Measurements from ENCODE around the gene HOXD9.

Gene HOXD9

DNA sequence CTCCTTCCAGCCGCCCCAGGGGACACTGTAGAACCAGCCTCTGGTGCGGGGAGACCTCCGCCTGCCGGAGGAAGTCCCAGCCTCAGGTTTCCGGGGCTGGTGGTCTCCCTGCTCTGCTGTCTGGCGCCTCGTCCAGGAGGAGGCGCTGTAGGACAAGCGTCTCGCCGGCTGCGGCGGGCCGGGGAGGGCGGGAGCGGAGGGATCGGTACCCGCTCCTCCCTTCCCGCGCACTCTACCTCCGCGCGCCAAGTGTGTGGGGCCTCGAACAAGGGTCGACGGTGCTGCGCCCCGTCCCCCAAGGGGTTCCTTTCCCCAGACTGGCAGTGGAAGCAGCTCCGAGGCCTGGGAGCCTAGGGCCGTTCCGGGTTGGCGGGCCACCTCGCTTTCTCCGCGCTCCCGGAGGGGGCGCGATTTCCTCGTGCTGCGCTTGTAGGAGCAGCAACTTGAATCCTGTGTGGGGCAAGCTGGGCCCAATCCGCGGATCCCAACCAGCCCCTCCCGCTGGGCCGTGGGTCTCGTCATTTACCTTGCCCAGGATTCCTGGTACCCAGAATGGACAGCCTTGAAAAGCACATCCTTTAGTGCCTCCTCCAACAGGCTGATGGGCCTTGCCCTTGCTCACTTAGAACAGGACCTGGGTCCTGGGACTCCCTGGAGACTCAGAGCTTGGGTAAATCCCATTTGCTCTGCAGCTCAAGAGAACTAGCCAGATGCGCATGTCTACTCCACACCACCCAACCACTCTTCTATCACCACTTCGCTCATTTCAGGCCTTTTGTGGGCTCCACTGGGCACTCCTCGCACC is 18.2 kb downstream of the HOXD9 start:
- no peak for DNase-seq

DNA sequence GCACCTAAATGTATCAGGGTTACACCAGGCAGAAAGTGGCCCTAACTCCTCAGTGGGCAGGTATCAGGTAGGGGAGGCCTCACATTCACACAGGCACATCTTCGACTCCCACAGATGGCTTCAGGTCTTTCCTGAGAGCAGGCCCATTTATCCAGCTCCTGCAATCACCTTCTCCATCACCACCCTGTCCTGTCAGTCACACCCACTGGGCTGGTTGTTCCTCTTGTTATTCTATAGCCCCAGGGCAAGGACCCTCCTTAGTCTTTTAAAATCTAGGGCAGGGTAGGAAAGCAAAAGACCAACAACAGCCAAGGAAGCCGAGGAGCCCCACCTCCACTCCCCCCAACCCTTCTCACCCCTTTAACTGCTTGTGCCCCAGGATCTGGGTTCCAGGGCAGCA is 19.8 kb downstream of the HOXD9 start:
- no peak for DNase-seq

DNA sequence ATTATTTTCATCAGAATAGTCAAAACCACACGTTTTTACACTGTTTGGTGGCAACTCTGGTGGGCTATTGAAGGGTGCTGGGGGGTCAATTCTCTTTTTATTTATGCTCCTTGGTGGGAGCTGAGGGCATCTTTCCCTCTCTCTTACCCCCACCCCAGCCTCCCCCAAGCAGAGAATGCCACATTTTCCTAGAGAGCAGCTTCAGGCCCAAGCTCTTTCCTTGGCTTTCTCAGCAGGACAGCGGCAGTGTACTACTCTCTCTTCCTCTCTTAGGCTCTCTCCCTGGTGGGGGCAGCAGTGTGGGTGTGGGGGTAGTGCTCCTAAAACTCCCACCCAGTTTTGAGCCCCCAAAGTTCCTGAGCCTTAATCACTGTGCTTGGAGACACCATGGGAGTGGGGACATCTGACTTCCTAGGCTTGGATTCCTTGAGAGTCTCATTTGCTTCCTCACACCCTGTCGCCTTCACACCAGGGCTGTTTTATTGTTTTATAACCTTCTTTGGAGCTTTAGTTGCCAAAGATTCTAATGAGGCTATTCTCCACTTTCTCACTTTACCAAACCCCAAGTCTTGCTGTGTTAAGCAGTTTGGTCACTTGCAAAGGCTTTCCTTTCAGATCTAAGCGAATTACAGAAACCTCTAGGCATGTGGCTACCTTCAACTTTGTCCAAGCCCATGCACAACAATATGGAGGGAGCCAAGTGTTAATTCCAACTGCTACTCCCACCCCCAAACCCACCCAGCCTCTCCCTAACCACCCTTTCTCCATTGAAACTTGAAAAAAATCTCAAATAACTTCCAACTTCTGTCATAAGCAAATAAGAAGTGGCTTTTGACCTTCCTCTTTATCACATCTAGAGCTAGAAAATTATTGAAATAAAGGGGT is 22.8 kb downstream of the HOXD9 start:
- no peak for DNase-seq

DNA sequence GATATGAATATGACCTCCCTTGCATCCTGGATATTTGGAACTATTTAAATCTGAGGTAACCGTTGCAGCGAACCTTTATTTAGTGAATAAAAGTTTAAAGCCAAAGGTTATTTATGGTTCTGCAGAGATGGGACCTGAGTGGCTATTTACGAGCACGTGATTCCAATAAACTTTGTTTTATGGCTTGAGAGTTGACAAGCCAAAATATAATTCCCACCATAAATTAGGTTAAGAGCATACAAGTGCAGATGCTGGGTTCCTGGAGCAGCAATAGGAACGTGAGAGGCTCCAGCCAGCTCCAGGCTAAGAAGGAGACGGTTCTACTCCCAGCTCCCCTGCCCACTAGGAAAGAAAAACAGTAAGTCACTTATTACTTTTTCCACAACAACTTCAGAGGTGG is 23.6 kb downstream of the HOXD9 start:
- no peak for DNase-seq

DNA sequence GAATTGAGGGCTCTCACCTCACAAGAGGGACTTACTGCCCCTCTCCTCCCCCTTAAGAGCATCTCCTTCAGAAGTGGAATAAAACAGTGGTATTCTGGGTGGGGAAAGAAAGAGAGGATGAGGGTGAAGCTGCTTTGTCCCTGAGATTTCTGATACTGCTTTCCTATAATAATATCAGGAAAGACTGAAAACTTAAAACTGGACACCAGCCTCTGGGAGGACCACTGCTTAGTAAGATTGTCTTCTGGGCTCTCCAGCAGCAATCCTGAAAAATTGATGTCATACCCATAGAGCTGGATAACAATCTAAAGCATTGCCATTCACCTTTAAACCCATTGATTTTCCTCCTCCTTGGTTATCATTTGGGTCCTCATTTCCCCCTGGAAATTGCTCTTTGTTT is 24.1 kb downstream of the HOXD9 start:
- DNase-seq: no peak

DNA sequence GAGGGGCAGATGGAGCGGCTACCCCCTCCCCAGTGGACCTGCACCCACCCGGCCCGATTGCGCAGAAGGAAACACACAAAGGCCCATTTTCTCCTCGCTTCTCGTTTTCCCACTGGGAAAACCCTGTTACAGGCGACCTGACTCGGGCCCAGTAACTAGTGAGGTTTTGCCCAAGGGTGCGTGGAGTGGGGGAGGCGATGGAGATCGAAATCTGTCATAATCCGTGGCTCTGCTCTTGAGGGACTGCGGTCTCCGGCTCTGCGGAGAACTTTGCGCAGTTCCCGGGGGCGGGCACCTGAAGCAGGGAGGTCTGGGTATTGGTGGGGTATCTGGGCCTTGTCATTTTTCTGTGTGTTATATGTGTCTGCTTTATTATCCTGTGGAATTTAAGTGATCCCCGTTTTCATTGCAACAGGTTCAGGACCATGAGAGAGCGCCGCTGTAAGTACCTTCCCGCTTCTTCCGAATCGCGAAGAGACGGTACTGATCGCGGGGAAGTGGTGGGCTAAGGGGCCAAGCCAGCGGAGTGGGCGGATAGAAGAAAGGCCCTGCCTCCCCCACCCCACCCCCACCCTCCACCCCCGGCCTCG is 24.8 kb downstream of the HOXD9 start:
- no peak for DNase-seq

DNA sequence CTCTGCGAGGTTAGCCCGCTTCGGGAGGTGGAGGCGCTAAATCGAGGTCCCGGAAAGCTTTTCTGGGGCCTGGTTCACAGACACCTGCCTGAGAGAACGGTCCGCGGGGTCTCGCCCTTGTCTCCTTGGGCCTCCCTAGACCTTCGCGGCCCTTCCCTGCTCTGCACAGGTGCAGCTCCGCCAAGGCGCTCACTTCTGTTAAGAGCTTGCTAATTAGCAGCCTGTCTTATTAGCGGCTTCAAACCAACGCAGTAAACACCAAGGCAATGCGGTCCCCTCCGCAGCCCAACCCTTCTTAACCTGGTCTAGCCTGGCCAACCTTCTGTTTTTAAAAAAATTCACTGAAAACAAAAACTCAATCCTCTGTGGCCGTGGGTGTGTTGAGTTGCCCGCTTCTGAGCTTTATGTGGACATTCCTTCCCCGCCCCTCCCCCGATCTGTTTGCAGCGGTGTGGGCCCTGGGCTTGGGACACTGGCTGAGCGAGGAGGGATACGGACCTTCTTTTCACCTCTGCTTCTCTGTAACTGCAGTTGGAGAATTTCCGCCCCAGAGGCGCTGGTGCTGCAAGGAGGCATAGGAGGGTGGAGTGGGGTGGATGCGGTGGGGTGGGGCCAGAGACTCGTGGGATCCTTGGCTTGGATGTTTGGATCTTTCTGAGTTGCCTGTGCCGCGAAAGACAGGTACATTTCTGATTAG is 25.4 kb downstream of the HOXD9 start:
- no peak for DNase-seq

DNA sequence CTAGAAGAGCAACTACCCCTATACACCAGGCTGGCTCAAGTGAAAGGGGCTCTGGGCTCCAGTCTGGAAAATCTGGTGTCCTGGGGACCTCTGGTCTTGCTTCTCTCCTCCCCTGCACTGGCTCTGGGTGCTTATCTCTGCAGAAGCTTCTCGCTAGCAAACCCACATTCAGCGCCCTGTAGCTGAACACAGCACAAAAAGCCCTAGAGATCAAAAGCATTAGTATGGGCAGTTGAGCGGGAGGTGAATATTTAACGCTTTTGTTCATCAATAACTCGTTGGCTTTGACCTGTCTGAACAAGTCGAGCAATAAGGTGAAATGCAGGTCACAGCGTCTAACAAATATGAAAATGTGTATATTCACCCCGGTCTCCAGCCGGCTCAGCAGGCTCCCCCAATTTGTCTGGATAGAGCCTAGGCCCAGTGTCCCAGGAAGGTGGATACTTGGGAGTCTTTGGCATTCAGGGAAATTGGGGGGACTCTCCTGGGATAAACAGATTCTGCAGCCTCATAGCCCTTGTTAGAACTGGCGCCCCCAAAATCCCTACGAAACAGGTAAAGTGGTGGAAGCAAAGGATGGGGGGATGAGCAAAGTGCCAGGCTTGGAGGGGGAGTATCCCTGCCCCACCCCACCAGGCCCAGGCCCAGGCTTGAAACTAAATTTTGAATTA is 26.4 kb downstream of the HOXD9 start:
- no peak for DNase-seq

DNA sequence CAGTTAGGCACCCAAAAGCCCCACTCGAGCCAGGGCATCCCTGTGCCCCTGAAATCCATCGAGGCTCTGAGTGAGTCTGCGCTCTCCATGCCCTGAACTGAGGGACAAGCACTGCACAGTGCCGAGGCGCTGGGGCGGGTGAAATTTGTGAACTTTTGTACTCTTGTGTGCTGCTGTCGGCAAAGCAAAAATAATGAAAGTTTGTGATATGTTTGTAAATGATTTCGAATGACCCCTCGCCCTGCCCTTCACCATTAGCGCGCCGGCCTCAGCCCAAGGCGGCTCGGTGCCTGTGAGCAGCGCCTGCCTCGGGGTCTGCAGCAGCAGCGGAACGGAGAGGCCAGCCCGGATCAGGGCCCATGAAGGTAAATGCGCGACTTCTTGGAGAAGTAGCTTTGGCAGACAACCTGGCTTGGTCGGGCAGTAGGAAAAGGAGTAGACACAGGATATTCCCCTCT is 27.0 kb downstream of the HOXD9 start:
- DNase-seq: no peak

DNA sequence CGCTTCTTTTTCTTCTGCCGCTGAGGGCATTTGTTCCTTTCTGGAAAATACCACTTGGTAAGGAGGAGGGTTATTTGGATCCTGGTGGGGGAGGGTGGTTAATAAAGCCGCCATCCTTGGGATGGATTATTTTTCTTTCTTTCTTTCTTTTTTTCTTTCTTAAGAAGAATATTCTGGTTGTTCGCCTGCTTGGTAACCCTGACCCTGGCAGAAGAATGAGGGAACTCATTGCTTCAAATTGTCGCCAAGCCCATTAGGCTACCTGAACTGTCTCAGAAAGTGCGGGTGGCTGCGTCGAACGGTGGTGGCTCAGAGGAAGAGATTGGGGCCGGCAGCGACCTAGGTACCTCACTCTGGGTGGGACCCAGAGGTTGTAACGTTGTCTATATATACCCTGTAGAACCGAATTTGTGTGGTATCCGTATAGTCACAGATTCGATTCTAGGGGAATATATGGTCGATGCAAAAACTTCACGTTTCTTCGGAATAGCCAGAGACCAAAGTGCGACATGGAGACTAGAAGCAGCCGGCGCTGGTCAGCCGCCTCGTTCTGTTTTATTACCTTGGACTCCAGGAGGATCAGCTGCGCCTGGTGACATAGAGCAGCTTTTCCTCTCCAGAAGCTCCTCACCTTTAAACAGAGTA is 27.5 kb downstream of the HOXD9 start:
- DNase-seq: no peak

DNA sequence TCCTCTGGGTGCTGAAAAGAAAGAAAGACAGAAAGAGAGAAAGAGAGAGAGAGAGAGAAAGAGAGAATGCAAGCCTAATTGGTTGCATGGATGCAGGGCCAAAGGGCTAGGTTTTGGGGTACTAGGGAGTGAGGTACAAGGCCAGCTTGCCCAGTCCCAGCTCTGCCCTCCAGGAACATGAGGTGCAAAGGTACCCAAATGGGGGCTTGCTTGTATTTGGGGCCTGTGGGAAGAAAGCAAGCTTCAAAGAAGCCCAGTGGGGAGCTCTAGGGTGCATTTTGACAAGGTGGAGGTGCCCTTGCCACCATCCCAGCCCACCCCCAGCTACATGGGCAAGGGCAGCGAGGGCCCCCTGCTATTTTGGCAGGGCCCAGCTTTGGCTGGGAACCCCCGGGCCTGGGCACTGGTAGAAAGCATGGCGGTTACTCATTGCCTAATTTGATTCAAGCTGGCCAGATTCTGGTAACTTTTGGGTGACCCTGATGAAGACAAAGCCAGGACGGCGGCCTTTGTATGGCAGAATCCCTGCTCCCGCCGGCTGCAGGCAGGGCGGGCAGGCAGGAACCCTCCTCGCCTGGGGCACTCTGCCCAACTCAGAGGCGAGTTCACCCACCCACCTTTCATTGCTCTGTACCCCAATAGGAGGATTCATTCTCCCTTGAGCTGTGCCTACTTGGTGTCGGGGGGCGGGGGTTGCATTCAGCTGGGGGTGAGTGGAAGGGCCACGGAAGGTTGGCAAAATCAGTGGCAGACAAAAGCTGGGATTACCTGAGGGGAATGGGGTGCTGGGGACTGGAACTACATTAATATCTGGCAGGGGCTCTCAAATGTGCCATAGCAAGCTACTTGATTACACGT is 28.3 kb downstream of the HOXD9 start:
- no peak for DNase-seq

DNA sequence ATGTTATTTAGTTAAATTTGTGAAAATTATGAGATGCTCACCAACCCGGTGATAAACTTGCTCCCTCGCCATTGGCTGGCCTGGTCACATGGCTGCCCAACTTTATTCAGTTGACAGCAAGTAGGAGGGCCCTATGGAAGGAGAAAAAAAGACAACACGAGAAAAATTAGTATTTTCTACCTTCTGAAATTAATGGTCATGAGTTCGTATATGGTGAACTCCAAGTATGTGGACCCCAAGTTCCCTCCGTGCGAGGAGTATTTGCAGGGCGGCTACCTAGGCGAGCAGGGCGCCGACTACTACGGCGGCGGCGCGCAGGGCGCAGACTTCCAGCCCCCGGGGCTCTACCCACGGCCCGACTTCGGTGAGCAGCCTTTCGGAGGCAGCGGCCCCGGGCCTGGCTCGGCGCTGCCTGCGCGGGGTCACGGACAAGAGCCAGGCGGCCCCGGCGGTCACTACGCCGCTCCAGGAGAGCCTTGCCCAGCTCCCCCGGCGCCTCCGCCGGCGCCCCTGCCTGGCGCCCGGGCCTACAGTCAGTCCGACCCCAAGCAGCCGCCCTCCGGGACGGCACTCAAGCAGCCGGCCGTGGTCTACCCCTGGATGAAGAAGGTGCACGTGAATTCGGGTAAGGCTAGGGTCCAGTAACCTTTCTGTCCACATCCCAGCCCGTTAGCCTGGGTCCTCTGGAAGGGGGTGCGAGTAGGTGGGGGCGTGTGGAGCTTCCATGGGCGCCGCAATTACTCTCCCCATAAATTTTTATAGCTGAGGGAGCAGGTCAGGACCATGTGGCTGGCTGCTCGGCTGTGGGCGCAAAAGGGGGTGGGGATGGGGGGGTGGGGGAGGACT is 29.1 kb downstream of the HOXD9 start, which contains the start of gene HOXD4:
Gene HOXD4 (plus strand): TSS at position 109 of the 846 bp plus-strand sequence. CDS start 84 bp downstream, at position 193.
- DNase-seq: no peak

DNA sequence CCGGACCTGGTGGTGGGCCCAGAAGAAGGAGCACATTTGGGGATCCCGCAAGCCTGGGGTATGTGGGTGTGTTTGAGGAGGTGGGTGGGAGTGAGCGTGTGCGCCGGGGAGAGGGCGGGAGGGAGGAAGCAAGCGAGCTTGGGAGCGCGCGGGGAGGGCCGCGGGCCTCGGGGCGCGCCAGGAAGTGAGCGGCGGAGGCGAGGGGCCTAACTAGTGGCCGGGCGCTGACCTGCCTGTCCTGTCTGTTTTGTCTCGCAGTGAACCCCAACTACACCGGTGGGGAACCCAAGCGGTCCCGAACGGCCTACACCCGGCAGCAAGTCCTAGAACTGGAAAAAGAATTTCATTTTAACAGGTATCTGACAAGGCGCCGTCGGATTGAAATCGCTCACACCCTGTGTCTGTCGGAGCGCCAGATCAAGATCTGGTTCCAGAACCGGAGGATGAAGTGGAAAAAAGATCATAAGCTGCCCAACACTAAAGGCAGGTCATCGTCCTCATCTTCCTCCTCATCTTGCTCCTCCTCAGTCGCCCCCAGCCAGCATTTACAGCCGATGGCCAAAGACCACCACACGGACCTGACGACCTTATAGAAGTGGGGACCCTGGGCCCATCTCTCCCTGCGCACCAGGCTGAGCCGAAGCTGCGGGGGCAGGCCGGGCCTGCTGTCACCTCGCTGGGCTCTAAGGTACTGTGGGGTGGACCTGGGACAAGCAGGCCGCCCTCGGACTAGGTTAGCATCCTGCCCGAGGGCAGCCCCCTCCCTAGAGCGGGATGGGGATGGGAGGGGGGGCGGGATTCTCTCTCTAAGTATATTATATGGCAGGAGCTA is 30.0 kb downstream of the HOXD9 start:
- DNase-seq: no peak

DNA sequence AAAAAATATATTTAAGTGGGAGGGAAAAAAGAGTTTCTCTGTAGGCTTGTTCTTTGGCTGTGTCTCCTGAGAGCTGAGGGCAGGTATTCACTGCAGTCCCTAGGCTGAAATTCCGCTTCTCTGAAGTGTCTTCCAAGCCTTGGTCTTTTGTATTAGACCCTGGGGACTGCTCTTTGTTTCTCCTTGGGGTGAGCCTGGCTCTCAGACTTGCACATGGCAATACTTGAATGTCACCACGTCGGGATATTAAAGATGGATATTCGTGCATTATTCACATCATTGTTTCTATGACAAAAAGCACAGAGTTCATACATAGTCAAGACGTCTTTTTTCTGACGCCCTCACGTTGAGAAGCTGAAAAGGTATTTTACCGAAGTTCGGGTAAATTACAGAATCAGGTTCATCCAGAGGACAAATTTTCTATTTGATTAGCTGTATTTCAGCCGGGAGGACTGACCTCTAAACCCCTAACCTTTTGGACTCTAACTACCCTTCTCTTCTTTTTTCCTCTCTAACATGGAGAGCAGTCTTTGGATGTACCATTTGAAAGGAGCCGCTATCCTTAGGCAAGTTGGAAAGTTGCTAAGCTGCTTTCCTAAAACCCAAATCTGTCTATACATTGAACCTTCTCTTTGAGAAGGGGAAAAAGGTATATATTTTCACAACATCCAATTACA is 32.2 kb downstream of the HOXD9 start:
- no peak for DNase-seq

DNA sequence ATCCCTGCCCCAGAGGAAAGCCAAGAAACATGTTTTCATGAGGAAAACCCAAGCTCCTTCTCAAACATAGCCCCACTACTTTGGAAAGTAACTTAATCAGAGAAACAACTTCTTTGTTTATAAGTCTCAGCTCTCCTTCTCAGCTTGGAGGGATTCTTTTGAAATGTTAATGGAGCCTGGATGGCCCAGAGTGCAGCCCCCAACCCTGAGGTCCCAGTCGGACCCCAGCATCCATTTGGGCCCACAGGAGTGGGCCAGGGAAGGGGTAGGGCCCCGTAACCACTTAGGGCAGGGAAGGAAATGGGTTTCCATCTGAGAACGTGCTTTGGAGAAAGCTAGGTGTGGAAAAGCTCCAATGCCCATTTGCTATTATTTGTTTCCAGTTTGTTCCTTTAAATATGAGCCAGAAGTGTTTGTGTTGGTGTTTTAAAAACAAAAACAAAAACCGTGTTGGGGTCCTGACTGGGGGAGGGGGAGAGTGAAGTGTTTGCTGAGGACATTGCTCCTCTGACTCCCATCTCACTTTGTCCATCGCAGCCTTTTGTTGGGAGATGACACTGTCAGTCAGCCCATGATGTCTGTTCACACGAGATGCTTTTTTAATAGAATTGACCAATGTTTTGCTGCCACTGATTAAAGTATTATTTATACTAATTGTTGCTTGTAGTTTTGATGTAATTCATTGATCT is 33.0 kb downstream of the HOXD9 start:
- no peak for DNase-seq

DNA sequence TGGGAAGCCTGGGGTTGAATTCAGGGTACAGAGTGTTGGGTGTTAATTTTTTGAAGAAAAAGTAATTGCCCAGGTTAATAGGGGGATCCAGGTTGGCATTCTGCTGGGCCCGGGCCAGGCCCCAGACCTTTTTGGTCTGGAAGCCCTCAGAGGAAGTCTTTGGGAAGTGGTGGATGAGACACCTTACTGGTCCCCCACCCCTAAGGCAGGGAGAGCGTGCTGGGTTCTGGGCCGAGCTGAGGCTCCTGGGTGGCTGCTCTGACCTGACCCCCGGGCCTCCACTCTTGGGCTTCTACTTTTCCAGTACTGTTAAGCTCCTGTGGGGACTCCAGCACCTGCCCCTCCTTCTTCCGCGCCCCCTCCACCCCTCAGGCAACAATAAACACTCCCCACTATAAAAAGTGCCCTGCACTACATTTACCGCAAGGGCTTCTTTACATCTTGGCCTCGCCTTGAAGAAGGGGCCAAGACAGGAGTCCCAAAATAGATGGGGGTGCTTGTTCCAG is 33.8 kb downstream of the HOXD9 start:
- no peak for DNase-seq

DNA sequence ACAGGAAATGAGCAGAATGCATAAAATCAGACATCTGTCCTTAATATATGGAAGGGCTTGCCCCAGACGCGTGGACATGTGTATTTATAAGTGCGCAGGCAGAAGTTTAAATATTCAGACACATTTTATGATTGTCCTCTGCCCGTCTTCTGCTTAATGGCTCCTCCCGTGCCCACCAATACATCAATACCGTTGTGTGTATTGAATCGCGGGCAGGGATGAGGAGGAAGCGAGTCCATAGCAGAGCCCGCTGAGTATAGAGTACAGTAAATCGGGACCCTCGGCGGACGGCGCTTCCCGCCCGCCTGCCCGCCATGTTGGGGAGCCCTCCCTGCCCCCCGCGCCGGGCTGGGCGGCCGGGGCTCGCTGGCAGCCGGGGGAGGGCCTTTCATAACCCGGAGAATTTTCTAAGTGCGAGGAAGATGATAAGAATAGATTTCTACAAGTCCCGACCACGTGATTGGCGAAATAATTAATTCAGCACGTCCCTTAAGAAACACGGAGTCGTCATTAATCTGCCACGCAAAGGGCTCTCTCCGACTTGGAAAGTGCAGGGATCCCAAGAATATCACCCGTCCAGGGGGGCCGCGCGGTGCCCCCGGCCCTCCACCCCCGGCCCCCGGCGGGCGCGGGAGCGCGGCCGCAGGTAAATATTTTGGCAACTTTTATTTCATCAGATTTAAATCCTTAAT is 34.4 kb downstream of the HOXD9 start, which contains the start of gene HOXD3:
Gene HOXD3 (plus strand): TSS at position 501 of the 692 bp plus-strand sequence. CDS start 11,808 bp downstream, outside the sequence.
- no peak for DNase-seq
